ENCODE data around the gene SNRNP27. TPM values are rescaled to one million over a fixed set of nuclear protein-coding genes. Genes with fewer than 3 reads are reported as not detected.

Gene SNRNP27
- total and polyA plus RNA-seq, 2 of the 8 experiments (the other 6 are each of a cell fraction or from before 2014, with no cell fraction given), result 11.1 to 40.5 TPM

DNA sequence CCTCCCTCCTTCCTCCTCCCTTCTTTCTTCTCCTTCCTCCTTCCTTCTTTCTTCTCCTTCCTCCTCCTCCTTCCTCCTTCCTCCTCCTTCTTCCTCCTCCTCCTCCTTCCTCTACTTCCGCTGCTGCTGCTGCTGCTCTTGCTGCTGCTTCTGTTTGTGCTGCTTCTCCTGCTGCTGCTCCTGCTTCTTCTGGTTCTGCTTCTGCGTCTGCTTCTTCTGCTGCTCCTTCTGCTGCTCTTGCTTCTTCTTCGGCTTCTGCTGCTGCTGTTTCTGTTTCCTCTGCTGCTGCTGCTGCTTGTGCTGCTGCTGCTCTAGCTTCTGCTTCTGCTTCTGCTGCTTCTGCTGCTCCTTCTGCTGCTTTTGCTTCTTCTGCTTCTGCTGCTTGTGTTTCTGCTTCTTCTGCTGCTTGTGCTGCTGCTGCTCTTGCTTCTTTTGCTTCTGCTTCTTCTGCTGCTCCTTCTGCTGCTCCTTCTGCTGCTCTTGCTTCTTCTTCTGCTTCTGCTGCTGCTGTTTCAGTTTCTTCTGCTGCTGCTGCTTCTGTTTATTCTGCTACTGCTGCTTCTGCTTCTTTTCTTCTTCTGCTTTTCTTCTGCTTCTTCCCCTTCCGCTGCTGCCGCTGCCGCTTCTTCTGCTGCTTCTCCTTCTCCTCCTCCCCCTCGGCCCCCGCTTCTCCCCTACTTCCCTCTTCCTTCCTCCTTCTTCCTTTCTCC, 8.6 kb downstream of the SNRNP27 start (continued):
- no peak for TF ChIP-seq EZH2 (IDR thresholded peaks at IDR 0.05; ENCODE audit: low read depth, low read length, severe bottlenecking)
- no peak for TF ChIP-seq TBP (IDR thresholded peaks at IDR 0.05; ENCODE audit: low read depth, low read length)
- TF ChIP-seq GABPA (IDR thresholded peaks at IDR 0.05; ENCODE audit: borderline replicate concordance, insufficient read depth, low read length), result no peak

All from H1 (cell line).